GM13977 (cell line): ENCODE measurements around the gene PLAAT1.

ENCODE experiments used
- DNase-seq: peaks from one replicate; pipeline ENCODE4 v3.0.0; 2012; ENCODE audit warnings: low spot score
- CTCF ChIP-seq: IDR thresholded peaks from 2 replicates; pipeline ENCODE4 v1.5.1; 2012; ENCODE audit warnings: mild to moderate bottlenecking, control low read depth; ENCODE audit not compliant: insufficient read depth; ENCODE audit errors: extremely low read depth, missing control alignments
- in situ Hi-C: fragments of 300-500 bp; cut with MboI; formaldehyde crosslinking; loops from one replicate; pipeline ENCODE4 v1.12.0; 2022; ENCODE audit warnings: low sequenced_read_pairs, low pct_unique_long_range_greater_than_20kb, mixed read lengths, inconsistent platforms; ENCODE audit not compliant: unreplicated experiment

Gene PLAAT1

GRCh38 chr3:193211984-193212383, 29.0 kb upstream of the PLAAT1 start:
- in situ Hi-C loops = no loop called here
- DNase-seq = no peak
- no peak for TF ChIP-seq CTCF

- in situ Hi-C loops = no loop called here
- no peak for DNase-seq
- TF ChIP-seq CTCF = no peak
Observed at GRCh38 chr3:193212844-193213243, 28.2 kb upstream of the PLAAT1 start.

- in situ Hi-C loops = no loop called here
- DNase-seq = no peak
- TF ChIP-seq CTCF = no peak
Observed at GRCh38 chr3:193214445-193214844, 26.6 kb upstream of the PLAAT1 start.

GRCh38 chr3:193225302-193226125, 15.5 kb upstream of the PLAAT1 start:
- no peak for DNase-seq
- in situ Hi-C loops = no loop called here
- no peak for TF ChIP-seq CTCF

GRCh38 chr3:193228206-193228605, 12.8 kb upstream of the PLAAT1 start:
- in situ Hi-C loops = no loop called here
- TF ChIP-seq CTCF = no peak
- no peak for DNase-seq

- DNase-seq = no peak
- in situ Hi-C loops = no loop called here
- TF ChIP-seq CTCF = no peak
Observed at GRCh38 chr3:193229851-193230420, 11.1 kb upstream of the PLAAT1 start.
